ENCODE data around the gene CA7.

DNA sequence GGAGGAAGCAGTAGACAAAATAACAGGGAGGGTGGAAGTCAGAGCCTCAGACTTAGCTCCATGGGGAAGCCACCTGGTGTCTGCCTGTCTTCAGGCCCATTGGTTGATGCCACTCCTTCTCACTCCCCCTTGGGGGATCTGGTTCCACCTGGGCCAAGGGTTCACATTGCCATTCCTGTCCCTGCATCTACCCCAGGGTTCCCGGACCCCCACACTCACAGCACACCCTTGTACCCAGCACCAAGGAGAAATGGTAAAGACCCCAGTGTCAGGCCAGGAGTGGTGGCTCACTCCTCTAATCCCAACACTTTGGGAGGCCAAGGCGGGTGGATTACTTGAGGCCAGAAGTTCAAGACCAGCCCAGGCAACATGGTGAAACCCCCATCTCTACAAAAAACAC lies 1.0 kb upstream of the CA7 start:
- TF ChIP-seq CTCF (IDR thresholded peaks at IDR 0.05) (no peak), POLR2AphosphoS5 (IDR thresholded peaks at IDR 0.05; ENCODE audit: low read depth, low read length) (no peak)

Measured in Panc1 (cell line).